Heart right ventricle (tissue), 16 donors: ENCODE results near the gene TMEM165. TPM values are rescaled to one million over a fixed set of nuclear protein-coding genes. Genes with fewer than 3 reads are reported as not detected.

Experiments
- ATAC-seq, 8 donors: fragments of 200-7000 bp; cut with Tn5 transposase; one replicate each; pipeline ENCODE4 v1.9.1; 2020; ENCODE audit warnings: mild to moderate bottlenecking in 8 of 8, moderate library complexity in 8 of 8, moderate number of reproducible peaks in 1 of 8
- DNase-seq, 2 donors: peaks; one replicate each; pipeline ENCODE4 v3.0.0-alpha.2; 2020
- H3K27ac ChIP-seq, 10 donors: fragments of 200-600 bp; sonication (generic) in 2 of 10; one replicate each; pipeline versions ENCODE4 v1.5.0 to v1.8.0; 2020 to 2022; ENCODE audit warnings: mild to moderate bottlenecking in 3 of 10
- H3K27me3 ChIP-seq, 7 donors: fragments of 200-600 bp; one replicate each; pipeline ENCODE4 v1.8.0; 2021 to 2022; ENCODE audit warnings: mild to moderate bottlenecking in 2 of 7
- H3K36me3 ChIP-seq, 9 donors: fragments of 200-600 bp; sonication (generic) in 1 of 9; one replicate each; pipeline versions ENCODE4 v1.5.0 to v1.8.0; 2020 to 2022; ENCODE audit warnings: mild to moderate bottlenecking in 2 of 9
- H3K4me1 ChIP-seq, 9 donors: fragments of 200-600 bp; sonication (generic) in 1 of 9; one replicate each; pipeline versions ENCODE4 v1.5.0 to v1.8.0; 2020 to 2022; ENCODE audit warnings: mild to moderate bottlenecking in 4 of 9
- H3K4me3 ChIP-seq, 10 donors: fragments of 200-600 bp; sonication (generic) in 2 of 10; one replicate each; pipeline versions ENCODE4 v1.5.0 to v1.8.0; 2020 to 2022; ENCODE audit warnings: mild to moderate bottlenecking in 7 of 10, moderate library complexity in 2 of 10
- H3K9me3 ChIP-seq, 11 donors: fragments of 200-600 bp in 10 of 11; sonication (generic) in 2 of 11; one replicate each; pipeline versions ENCODE4 v1.5.0 to v1.8.0; 2013 to 2022; ENCODE audit warnings: mild to moderate bottlenecking in 2 of 11, control low read depth in 1 of 11, moderate library complexity in 1 of 11
- CTCF ChIP-seq, 9 donors: fragments of 200-600 bp; sonication (generic) in 2 of 9; IDR thresholded peaks; one replicate each; pipeline versions ENCODE4 v1.5.0 to v1.8.0; 2021 to 2022; ENCODE audit warnings: antibody characterized with exemption in 9 of 9, mild to moderate bottlenecking in 5 of 9, moderate library complexity in 1 of 9
- WGBS, 2 donors: extraction: QIAGEN DNeasy Blood & Tissue Kit; methylation state at CpG; one replicate each; pipeline ENCODE4 v1.1.7; 2013; ENCODE audit warnings: inconsistent platforms in 1 of 2; 5-methylcytosine and 5-hydroxymethylcytosine counted together
- intact Hi-C, 10 donors: fragments of 100-400 bp; cut with DNase I; formaldehyde crosslinking; loops; one replicate each; pipeline versions ENCODE4 v1.11.1 to v1.14.2; 2022
- polyA plus RNA-seq, 2 donors: library from polyadenylated mRNA; stranded (reverse); fragments of 200-250 nt; gene quantifications; one replicate each; pipeline ENCODE4 v1.2.3, GENCODE V29; 2013
- total RNA-seq, 10 donors: library from RNA; stranded (reverse); fragmentation: NEBNext Ultra II Directional in 3 of 10; extraction: Animal tissue kit (Norgen Biotek cat#: 25700) in 3 of 10; gene quantifications; one replicate each; pipeline versions ENCODE4 v1.2.1 to v1.2.4, GENCODE V29; 2021 to 2023
- donor health status: Arrhythmogenic right ventricular cardiomyopathy.
- donor health status: ischemic (EF 13 %, LVEDD 7.1; RV severe dilation, severe dysfunction).
- donor health status: healthy with polysubstance abuse.
- donor health status: DM: no; HTN: yes; CAD: no.
- donor health status: DM: no; HTN: no; CAD: no.
- donor health status: ischemic (EF 25% LVEDD 6.9; RV normal size, moderate dysfunction).
- donor health status: ischemic (EF 25% LVEDD 5.7; RV mildly dilated, moderate dysfunction).
- donor health status: healthy.
- donor health status: DM: yes; HTN: yes; CAD: no.
- donor health status: Ischemic cardiomyopathy.
- donor health status: ischemic (EF 35%, LVEDD 5.7; RV mildly dilated, moderate dysfunction).
- donor health status: nonischemic (EF 11% LVEDD 7.7; RV severe dilation, severe dysfunction).
- donor health status: DM: yes; HTN: yes; CAD: no.
- donor health status: PGD.
- donor health status: ischemic (EF 29% LVEDD 5.4; RV normal size, mild dysfunction).
- donor health status: nonischemic (EF 23%, LVEDD 6.1; RV moderate dilation, normal function).

TMEM165 gene
- total and polyA plus RNA-seq, 12 donors = 30.3 to 86.3 (median 36.4) TPM

- Histone ChIP-seq H3K4me1 (peaks cover 0 to 9% (median 0%) of the 10 kb centered on the region in 9 donors), H3K27me3 (no peaks in the 10 kb centered on the region), H3K27ac (no peak overlapping the region), H3K36me3 (no peaks in the 10 kb centered on the region), H3K9me3 (no peaks in the 10 kb centered on the region), H3K4me3 (no peak overlapping the region)
- ATAC-seq = no peak
- no peak for TF ChIP-seq CTCF (IDR thresholded peaks at IDR 0.05)
- intact Hi-C loops = no loop called here
- 82 to 88% methylated on average over 13 of the region's 13 CpGs for WGBS, 2 donors
- no peak for DNase-seq
These were observed 16.9 kb upstream of the TMEM165 start for GRCh38 chr4:55378617-55379467.

- ATAC-seq = no peak
- Histone ChIP-seq H3K4me1 (peaks cover 0 to 9% (median 0%) of the 10 kb centered on the region in 9 donors), H3K9me3 (no peaks in the 10 kb centered on the region), H3K36me3 (no peaks in the 10 kb centered on the region), H3K4me3 (no peak overlapping the region), H3K27ac (no peak overlapping the region), H3K27me3 (no peaks in the 10 kb centered on the region)
- no peak for DNase-seq
- no peak for TF ChIP-seq CTCF (IDR thresholded peaks at IDR 0.05)
- 90 to 93% methylated on average over 2 of the region's 2 CpGs for WGBS, 2 donors
- intact Hi-C loops = no loop called here
These were observed 15.2 kb upstream of the TMEM165 start for GRCh38 chr4:55380576-55380975.

GRCh38 chr4:55381502-55381901 is 14.3 kb upstream of the TMEM165 start:
- DNase-seq = no peak

GRCh38 chr4:55382488-55383003 is 13.2 kb upstream of the TMEM165 start:
- Histone ChIP-seq H3K27me3 (no peaks in the 10 kb centered on the region), H3K36me3 (no peaks in the 10 kb centered on the region), H3K9me3 (no peaks in the 10 kb centered on the region), H3K4me1 (peaks cover 0 to 9% (median 0%) of the 10 kb centered on the region in 9 donors), H3K4me3 (no peak overlapping the region), H3K27ac (no peak overlapping the region)
- no peak for TF ChIP-seq CTCF (IDR thresholded peaks at IDR 0.05)
- ATAC-seq (no peak), DNase-seq (no peak)
- intact Hi-C loops = no loop called here
- WGBS, 2 donors = 91 to 93% methylated on average over 3 of the region's 3 CpGs

More at GRCh38 chr4:55381502-55381901, 14.3 kb upstream of the TMEM165 start:
- Histone ChIP-seq H3K9me3 (no peaks in the 10 kb centered on the region), H3K27me3 (no peaks in the 10 kb centered on the region), H3K4me1 (peaks cover 0 to 9% (median 0%) of the 10 kb centered on the region in 9 donors), H3K36me3 (no peaks in the 10 kb centered on the region), H3K27ac (no peak overlapping the region), H3K4me3 (no peak overlapping the region)
- 93 to 94% methylated on average over 7 of the region's 7 CpGs for WGBS, 2 donors
- no peak for ATAC-seq
- intact Hi-C loops = no loop called here
- TF ChIP-seq CTCF (IDR thresholded peaks at IDR 0.05) = no peak
